ENCODE results near the gene PTPRK. TPM values are rescaled to one million over a fixed set of nuclear protein-coding genes. Genes with fewer than 3 reads are reported as not detected.

The PTPRK gene
- total and polyA plus RNA-seq, 9 of the 15 experiments (the other 6 are each of a cell fraction or from before 2014, with no cell fraction given): 0.04 to 0.51 TPM; not detected in 7

DNA sequence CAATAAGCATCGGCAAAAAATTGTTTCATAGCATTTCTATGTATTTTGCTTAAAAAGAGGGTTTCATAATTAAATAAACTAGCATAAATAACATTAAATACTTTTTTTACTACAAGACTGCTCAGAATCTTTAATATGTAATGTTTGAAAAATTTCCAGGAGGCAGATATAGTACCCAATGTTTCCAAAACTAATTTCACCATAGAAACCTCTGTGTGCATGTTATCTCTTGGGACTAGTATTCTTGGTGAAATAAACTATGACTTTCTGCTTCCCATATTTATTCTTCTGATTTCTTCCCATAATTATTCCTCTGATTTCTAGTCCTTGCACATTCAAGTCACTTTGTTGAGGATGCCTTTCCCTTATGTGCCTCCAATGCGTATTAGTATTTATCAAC, 94.5 kb downstream of the PTPRK start (continued):
- TF ChIP-seq, protein P1, sequence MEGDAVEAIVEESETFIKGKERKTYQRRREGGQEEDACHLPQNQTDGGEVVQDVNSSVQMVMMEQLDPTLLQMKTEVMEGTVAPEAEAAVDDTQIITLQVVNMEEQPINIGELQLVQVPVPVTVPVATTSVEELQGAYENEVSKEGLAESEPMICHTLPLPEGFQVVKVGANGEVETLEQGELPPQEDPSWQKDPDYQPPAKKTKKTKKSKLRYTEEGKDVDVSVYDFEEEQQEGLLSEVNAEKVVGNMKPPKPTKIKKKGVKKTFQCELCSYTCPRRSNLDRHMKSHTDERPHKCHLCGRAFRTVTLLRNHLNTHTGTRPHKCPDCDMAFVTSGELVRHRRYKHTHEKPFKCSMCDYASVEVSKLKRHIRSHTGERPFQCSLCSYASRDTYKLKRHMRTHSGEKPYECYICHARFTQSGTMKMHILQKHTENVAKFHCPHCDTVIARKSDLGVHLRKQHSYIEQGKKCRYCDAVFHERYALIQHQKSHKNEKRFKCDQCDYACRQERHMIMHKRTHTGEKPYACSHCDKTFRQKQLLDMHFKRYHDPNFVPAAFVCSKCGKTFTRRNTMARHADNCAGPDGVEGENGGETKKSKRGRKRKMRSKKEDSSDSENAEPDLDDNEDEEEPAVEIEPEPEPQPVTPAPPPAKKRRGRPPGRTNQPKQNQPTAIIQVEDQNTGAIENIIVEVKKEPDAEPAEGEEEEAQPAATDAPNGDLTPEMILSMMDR (IDR thresholded peaks at IDR 0.05 in 2 of 3, conservative IDR thresholded peaks at IDR 0.05 in 1 of 3; ENCODE audit: insufficient read depth in 2 of 3, low read depth in 1 of 3, low read length in 3 of 3): no peak
- TF ChIP-seq, protein P2, sequence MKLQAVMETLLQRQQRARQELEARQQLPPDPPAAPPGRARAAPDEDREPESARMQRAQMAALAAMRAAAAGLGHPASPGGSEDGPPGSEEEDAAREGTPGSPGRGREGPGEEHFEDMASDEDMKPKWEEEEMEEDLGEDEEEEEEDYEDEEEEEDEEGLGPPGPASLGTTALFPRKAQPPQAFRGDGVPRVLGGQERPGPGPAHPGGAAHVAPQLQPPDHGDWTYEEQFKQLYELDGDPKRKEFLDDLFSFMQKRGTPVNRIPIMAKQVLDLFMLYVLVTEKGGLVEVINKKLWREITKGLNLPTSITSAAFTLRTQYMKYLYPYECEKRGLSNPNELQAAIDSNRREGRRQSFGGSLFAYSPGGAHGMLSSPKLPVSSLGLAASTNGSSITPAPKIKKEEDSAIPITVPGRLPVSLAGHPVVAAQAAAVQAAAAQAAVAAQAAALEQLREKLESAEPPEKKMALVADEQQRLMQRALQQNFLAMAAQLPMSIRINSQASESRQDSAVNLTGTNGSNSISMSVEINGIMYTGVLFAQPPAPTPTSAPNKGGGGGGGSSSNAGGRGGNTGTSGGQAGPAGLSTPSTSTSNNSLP (IDR thresholded peaks at IDR 0.05; ENCODE audit: borderline replicate concordance, low read depth, low read length): no peak
- TF ChIP-seq ZNF699 (CRISPR knock-in tag; IDR thresholded peaks at IDR 0.05; ENCODE audit: insufficient replicate concordance): no peak
- TF ChIP-seq, protein P3, sequence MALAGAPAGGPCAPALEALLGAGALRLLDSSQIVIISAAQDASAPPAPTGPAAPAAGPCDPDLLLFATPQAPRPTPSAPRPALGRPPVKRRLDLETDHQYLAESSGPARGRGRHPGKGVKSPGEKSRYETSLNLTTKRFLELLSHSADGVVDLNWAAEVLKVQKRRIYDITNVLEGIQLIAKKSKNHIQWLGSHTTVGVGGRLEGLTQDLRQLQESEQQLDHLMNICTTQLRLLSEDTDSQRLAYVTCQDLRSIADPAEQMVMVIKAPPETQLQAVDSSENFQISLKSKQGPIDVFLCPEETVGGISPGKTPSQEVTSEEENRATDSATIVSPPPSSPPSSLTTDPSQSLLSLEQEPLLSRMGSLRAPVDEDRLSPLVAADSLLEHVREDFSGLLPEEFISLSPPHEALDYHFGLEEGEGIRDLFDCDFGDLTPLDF (CRISPR knock-in tag; IDR thresholded peaks at IDR 0.05): no peak
- TF ChIP-seq NR2C1 (IDR thresholded peaks at IDR 0.05): no peak
- TF ChIP-seq NR2C1 (tag; IDR thresholded peaks at IDR 0.05): no peak
- no peak for TF ChIP-seq NFXL1 (CRISPR knock-in tag; IDR thresholded peaks at IDR 0.05)
- TF ChIP-seq BRD4 (IDR thresholded peaks at IDR 0.05): no peak
- no peak for TF ChIP-seq NCOA1 (IDR thresholded peaks at IDR 0.05; ENCODE audit: low read depth)

All from K562 (cell line).